Endothelial cell of umbilical vein (primary cell): ENCODE results near the gene RYR3. TPM values are rescaled to one million over a fixed set of nuclear protein-coding genes. Genes with fewer than 3 reads are reported as not detected.

Source experiments
- BruUV-seq: library from RNA; stranded (reverse); fragments of 400-500 nt; replicated peaks from 2 replicates; lab custom pipeline; 2021; lab: Mats Ljungman, UMichigan
- CTCF ChIA-PET: fragments of 300-600, 350-600 bp; sonication (Branson Sonifier 250); formaldehyde crosslinking; loops from one replicate; lab custom pipeline; 2021; ENCODE audit warnings: antibody characterized with exemption, inconsistent platforms; lab: Charles Lee
- POLR2A ChIA-PET: fragments of 300-600, 350-600 bp; sonication (Branson Sonifier 250); formaldehyde crosslinking; loops from one replicate; lab custom pipeline; 2021; ENCODE audit warnings: antibody characterized with exemption, inconsistent platforms; lab: Charles Lee
- DNase-seq: peaks from one replicate; pipeline ENCODE4 v3.0.0-alpha.2; 2011; ENCODE audit warnings: low read depth, low spot score
- FAIRE-seq: peaks from 2 replicates; lab custom pipeline; 2011; peaks lifted over from hg19 to GRCh38; lab: Jason Lieb, UNC
- H2AFZ ChIP-seq: 2 replicates; pipeline ENCODE4 v1.6.0; 2012; ENCODE audit warnings: low read depth, low read length, control low read depth, inconsistent platforms
- H3K27ac ChIP-seq: 2 replicates; pipeline ENCODE4 v1.5.1; 2011; ENCODE audit warnings: low read depth, mild to moderate bottlenecking, control low read depth, low read length, moderate library complexity; ENCODE audit not compliant: insufficient read depth
- H3K27me3 ChIP-seq, 2 experiments: 2 replicates each; pipeline versions ENCODE4 v1.6.0 to v1.6.1; 2011; ENCODE audit warnings: low read length in 2 of 2, mixed read lengths in 1 of 2; ENCODE audit not compliant: control insufficient read depth in 2 of 2, insufficient read depth in 2 of 2
- H3K36me3 ChIP-seq, 2 experiments: 2 replicates in 1 of 2; 3 replicates in 1 of 2; pipeline ENCODE4 v1.5.1; 2011; ENCODE audit warnings: low read length in 2 of 2, mild to moderate bottlenecking in 1 of 2, moderate library complexity in 1 of 2; ENCODE audit not compliant: control insufficient read depth in 2 of 2, insufficient read depth in 2 of 2; ENCODE audit errors: extremely low read depth in 1 of 2
- H3K4me1 ChIP-seq: 3 replicates; pipeline ENCODE4 v1.5.1; 2011; ENCODE audit warnings: mild to moderate bottlenecking, low read length; ENCODE audit not compliant: control insufficient read depth, insufficient read depth; ENCODE audit errors: extremely low read depth
- H3K4me2 ChIP-seq: 2 replicates; pipeline ENCODE4 v1.6.1; 2011; ENCODE audit warnings: low read length, control low read depth, mixed read lengths; ENCODE audit not compliant: insufficient read depth
- H3K4me3 ChIP-seq, 3 experiments: fragments of 200-600 bp in 1 of 3; sonication (generic), shearing (Covaris generic) in 1 of 3; replicated peaks in 1 of 3; 2 replicates each; pipeline ENCODE4 v1.5.1; 2011 to 2016; ENCODE audit warnings: control low read depth in 3 of 3, low read length in 3 of 3, mild to moderate bottlenecking in 2 of 3, inconsistent platforms in 1 of 3, low read depth in 1 of 3, moderate library complexity in 1 of 3; ENCODE audit not compliant: insufficient read depth in 1 of 3
- H3K79me2 ChIP-seq: 2 replicates; pipeline ENCODE4 v1.6.0; 2012; ENCODE audit warnings: low read length, inconsistent platforms; ENCODE audit not compliant: control insufficient read depth, insufficient read depth
- H3K9ac ChIP-seq: replicated peaks from 2 replicates; pipeline ENCODE3; 2011; ENCODE audit warnings: low read length, control low read depth; ENCODE audit not compliant: insufficient read depth; ENCODE audit errors: extremely low read depth
- H3K9me1 ChIP-seq: replicated peaks from 3 replicates; pipeline ENCODE4 v1.6.0; 2011; ENCODE audit warnings: mild to moderate bottlenecking, low read length; ENCODE audit not compliant: control insufficient read depth, insufficient read depth; ENCODE audit errors: extremely low read depth
- H3K9me3 ChIP-seq: replicated peaks from 2 replicates; pipeline ENCODE4 v1.5.1; 2012; ENCODE audit warnings: low read length, inconsistent platforms; ENCODE audit not compliant: control insufficient read depth, insufficient read depth
- H4K20me1 ChIP-seq: replicated peaks from 2 replicates; pipeline ENCODE3; 2011; ENCODE audit warnings: mild to moderate bottlenecking, low read length; ENCODE audit not compliant: control insufficient read depth, insufficient read depth; ENCODE audit errors: extremely low read depth
- CTCF ChIP-seq, 2 donors: IDR thresholded peaks; 1 replicate in 1 of 2; 2 replicates in 1 of 2; pipeline ENCODE4 v1.5.1; 2011; ENCODE audit warnings: low read length in 2 of 2, mild to moderate bottlenecking in 2 of 2, moderate library complexity in 2 of 2, control low read depth in 1 of 2, inconsistent platforms in 1 of 2, low read depth in 1 of 2; ENCODE audit not compliant: insufficient read depth in 1 of 2; ENCODE audit errors: extremely low read depth in 1 of 2
- EZH2 ChIP-seq: IDR thresholded peaks from 2 replicates; pipeline ENCODE4 v1.6.1; 2012; ENCODE audit warnings: borderline replicate concordance, low read depth, mild to moderate bottlenecking, moderate library complexity, low read length, inconsistent platforms; ENCODE audit not compliant: severe bottlenecking
- FOS ChIP-seq: IDR thresholded peaks from 2 replicates; pipeline ENCODE4 v1.6.1; 2011; ENCODE audit warnings: mild to moderate bottlenecking, low read length, moderate library complexity, borderline replicate concordance; ENCODE audit not compliant: insufficient read depth
- GATA2 ChIP-seq: IDR thresholded peaks from 2 replicates; pipeline ENCODE4 v1.7.0; 2011; ENCODE audit warnings: low read depth, mild to moderate bottlenecking, moderate library complexity, mixed read lengths, low read length; ENCODE audit not compliant: insufficient read length, insufficient read depth
- JUN ChIP-seq: IDR thresholded peaks from 2 replicates; pipeline ENCODE4 v1.6.1; 2011; ENCODE audit warnings: borderline replicate concordance, low read depth; ENCODE audit not compliant: insufficient read length, insufficient read depth
- MAX ChIP-seq: IDR thresholded peaks from 2 replicates; pipeline ENCODE4 v1.6.1; 2011; ENCODE audit not compliant: insufficient read depth, insufficient read length
- MYC ChIP-seq: IDR thresholded peaks from one replicate; pipeline ENCODE4 v1.6.1; 2011; ENCODE audit warnings: mild to moderate bottlenecking, low read depth, low read length
- POLR2A ChIP-seq: IDR thresholded peaks from 2 replicates; pipeline ENCODE4 v1.6.1; 2012; ENCODE audit warnings: low read depth, mild to moderate bottlenecking, control low read depth, low read length
- POLR2AphosphoS5 ChIP-seq: IDR thresholded peaks from 2 replicates; pipeline ENCODE4 v1.6.1; 2012; ENCODE audit warnings: low read depth, mild to moderate bottlenecking, control low read depth, low read length, moderate library complexity; ENCODE audit not compliant: insufficient read depth
- dilution Hi-C: fragments of 300-500 bp; cut with MboI; formaldehyde crosslinking; loops from one replicate; pipeline ENCODE4 v1.15.0; 2019; ENCODE audit warnings: low sequenced_read_pairs; ENCODE audit not compliant: extremely low pct_ligation_motif_present
- intact Hi-C: fragments of 100-400 bp; cut with micrococcal nuclease; formaldehyde crosslinking; loops from one replicate; pipeline ENCODE4 v1.10.0; 2022
- polyA plus RNA-seq, 4 experiments: library from polyadenylated mRNA; depleted of rRNA in 3 of 4; stranded (reverse) in 3 of 4; unstranded in 1 of 4; fragments of >200 nt; gene quantifications; 2 replicates each; pipeline versions ENCODE4 v1.2.1 to v1.2.3, GENCODE V29; 2011 to 2012; ENCODE audit warnings: missing spikeins in 1 of 4
- total RNA-seq: library from RNA; stranded (reverse); gene quantifications from 2 replicates; pipeline ENCODE4 v1.2.3, GENCODE V29; 2021

The RYR3 gene
- total and polyA plus RNA-seq, 2 donors (not counting 3 experiments of a cell fraction or from before 2014, with no cell fraction given), result not detected

GRCh38 chr15:33547876-33548275 lies 237.1 kb downstream of the RYR3 start:
- no peaks in the 10 kb centered on the region for H3K27me3 ChIP-seq
- DNase-seq (peak; percentile 55), FAIRE-seq (no peak)
- no peaks in the 10 kb centered on the region for H3K9me1 ChIP-seq
- H3K4me3 ChIP-seq, result no peak overlapping the region
- no peak overlapping the region for H2AFZ ChIP-seq
- POLR2A ChIA-PET, result interaction anchor here (0.6 kb wide), 1 partner anchor 28 kb away, joined by 3 read pairs; no protein-coding TSS in a partner anchor
- H4K20me1 ChIP-seq, result no peaks in the 10 kb centered on the region
- H3K79me2 ChIP-seq, result no peaks in the 10 kb centered on the region
- H3K9me3 ChIP-seq, result no peaks in the 10 kb centered on the region
- no peak overlapping the region for H3K4me2 ChIP-seq
- no peaks in the 10 kb centered on the region for H3K4me1 ChIP-seq
- CTCF ChIA-PET, result interaction anchor here (0.9 to 1.5 kb wide), 4 partner anchors 12 to 255 kb away, joined by 3 to 4 read pairs (median 4); no protein-coding TSS in a partner anchor
- H3K9ac ChIP-seq, result no peak overlapping the region
- H3K36me3 ChIP-seq, result no peaks in the 10 kb centered on the region
- TF ChIP-seq POLR2A (no peak), POLR2AphosphoS5 (no peak), MYC (no peak), CTCF (IDR thresholded peaks at IDR 0.05; ENCODE audit: extremely low read depth in 1 of 2, insufficient read depth in 1 of 2, low read depth in 1 of 2, low read length in 2 of 2) (no peak), MAX (no peak), EZH2 (no peak), GATA2 (no peak), FOS (no peak), JUN (no peak)
- dilution Hi-C loops (no loop called here), intact Hi-C loops (no loop called here)
- no TSS peak for BruUV-seq
- no peak overlapping the region for H3K27ac ChIP-seq
